Trophoblast cell (in vitro differentiated cells and primary cell): ENCODE results near the gene PPP4C.

ENCODE experiments used
- DNase-seq, 2 donors: peaks; one replicate each; pipeline ENCODE4 v3.0.0-alpha.2; 2016
- H2AFZ ChIP-seq: 2 replicates; pipeline ENCODE4 v1.6.1; 2013; ENCODE audit warnings: low read length, moderate library complexity, mild to moderate bottlenecking; ENCODE audit not compliant: insufficient read depth, poor library complexity
- H2AK5ac ChIP-seq: 2 replicates; pipeline ENCODE4 v1.6.1; 2013; ENCODE audit warnings: mild to moderate bottlenecking, low read length
- H2BK120ac ChIP-seq: 2 replicates; pipeline ENCODE4 v1.6.1; 2013; ENCODE audit warnings: low read length, mild to moderate bottlenecking, moderate library complexity; ENCODE audit not compliant: insufficient read depth, poor library complexity
- H2BK12ac ChIP-seq: 2 replicates; pipeline ENCODE4 v1.6.1; 2013; ENCODE audit warnings: mild to moderate bottlenecking, low read length, moderate library complexity
- H2BK5ac ChIP-seq: 2 replicates; pipeline ENCODE4 v1.6.1; 2013; ENCODE audit warnings: low read length, low read depth, moderate library complexity, mild to moderate bottlenecking; ENCODE audit not compliant: poor library complexity
- H3K14ac ChIP-seq: 2 replicates; pipeline ENCODE4 v1.6.1; 2013; ENCODE audit warnings: mild to moderate bottlenecking, low read length
- H3K18ac ChIP-seq: 2 replicates; pipeline ENCODE4 v1.6.1; 2013; ENCODE audit warnings: mild to moderate bottlenecking, low read length
- H3K23ac ChIP-seq: 2 replicates; pipeline ENCODE4 v1.6.1; 2013; ENCODE audit warnings: low read length
- H3K27ac ChIP-seq: 2 replicates; pipeline ENCODE4 v1.5.1; 2013; ENCODE audit warnings: low read depth, mild to moderate bottlenecking, inconsistent platforms, low read length, moderate library complexity
- H3K27me3 ChIP-seq: 2 replicates; pipeline ENCODE4 v1.6.1; 2013; ENCODE audit warnings: inconsistent platforms, mild to moderate bottlenecking, low read length, moderate library complexity; ENCODE audit not compliant: insufficient read depth
- H3K36me3 ChIP-seq, 2 experiments: 1 replicate in 1 of 2; 2 replicates in 1 of 2; pipeline ENCODE4 v1.6.1; 2013; ENCODE audit warnings: low read length in 2 of 2, mild to moderate bottlenecking in 2 of 2, moderate library complexity in 1 of 2; ENCODE audit not compliant: insufficient read depth in 2 of 2, control insufficient read depth in 1 of 2
- H3K4ac ChIP-seq: 2 replicates; pipeline ENCODE4 v1.6.1; 2013; ENCODE audit warnings: low read depth, mild to moderate bottlenecking, low read length, moderate library complexity
- H3K4me1 ChIP-seq, 2 experiments: 1 replicate in 1 of 2; 2 replicates in 1 of 2; pipeline ENCODE4 v1.6.1; 2013; ENCODE audit warnings: low read length in 2 of 2, mild to moderate bottlenecking in 2 of 2, moderate library complexity in 1 of 2; ENCODE audit not compliant: insufficient read depth in 2 of 2, control insufficient read depth in 1 of 2
- H3K4me2 ChIP-seq: 2 replicates; pipeline ENCODE4 v1.6.1; 2013; ENCODE audit warnings: inconsistent platforms, mild to moderate bottlenecking, low read length, moderate library complexity
- H3K4me3 ChIP-seq: 2 replicates; pipeline ENCODE4 v1.5.1; 2013; ENCODE audit warnings: mild to moderate bottlenecking, low read depth, low read length, inconsistent platforms
- H3K79me1 ChIP-seq: one replicate; pipeline ENCODE4 v1.6.1; 2013; ENCODE audit warnings: low read length
- H3K79me2 ChIP-seq: 2 replicates; pipeline ENCODE4 v1.6.1; 2013; ENCODE audit warnings: low read length, mild to moderate bottlenecking; ENCODE audit not compliant: control insufficient read depth, insufficient read depth, poor library complexity
- H3K9ac ChIP-seq: 2 replicates; pipeline ENCODE4 v1.6.1; 2013; ENCODE audit warnings: mild to moderate bottlenecking, low read length
- H3K9me3 ChIP-seq: 2 replicates; pipeline ENCODE4 v1.6.1; 2013; ENCODE audit warnings: low read depth, mild to moderate bottlenecking, control low read depth, inconsistent platforms, low read length; ENCODE audit not compliant: insufficient read depth
- H4K12ac ChIP-seq: 2 replicates; pipeline ENCODE4 v1.6.1; 2013; ENCODE audit warnings: low read depth, mild to moderate bottlenecking, low read length, moderate library complexity
- H4K8ac ChIP-seq: 2 replicates; pipeline ENCODE4 v1.6.1; 2013; ENCODE audit warnings: low read depth, mild to moderate bottlenecking, low read length, moderate library complexity
- H4K91ac ChIP-seq: one replicate; pipeline ENCODE4 v1.6.1; 2013; ENCODE audit warnings: low read depth, mild to moderate bottlenecking, low read length, moderate library complexity
- WGBS: extraction: QIAGEN DNeasy Blood & Tissue Kit; methylation state at CpG from one replicate; pipeline ENCODE4 v1.1.7; 2013; ENCODE audit warnings: missing lambda C conversion rate; ENCODE audit not compliant: insufficient read length, insufficient coverage; ENCODE audit errors: extremely low coverage; 5-methylcytosine and 5-hydroxymethylcytosine counted together

Gene PPP4C

GRCh38 chr16:30064729-30065101 lies 11.1 kb upstream of the PPP4C start:
- peak overlapping the region; percentile 8 for H2BK12ac ChIP-seq

GRCh38 chr16:30065102-30065942 lies 10.5 kb upstream of the PPP4C start, which contains the start of gene ALDOA:
TSS of gene ALDOA (plus strand) at chr16:30065760. CDS start at chr16:30066898, 1,138 bp downstream.
- Histone ChIP-seq H2AK5ac (peak within 1 kb of the TSS; percentile 65), H3K79me1 (peaks cover 19% of the 10 kb centered on the region), H3K4ac (peak within 1 kb of the TSS; percentile 100), H3K14ac (peak within 1 kb of the TSS; percentile 90), H4K91ac (peak within 1 kb of the TSS; percentile 93), H3K27me3 (no peaks in the 10 kb centered on the region), H2BK12ac (peak within 1 kb of the TSS; percentile 64), H4K8ac (peak within 1 kb of the TSS; percentile 83), H3K9ac (peak within 1 kb of the TSS; percentile 97), H2BK5ac (peak within 1 kb of the TSS; percentile 95), H3K27ac (peak within 1 kb of the TSS; percentile 100), H2BK120ac (peak within 1 kb of the TSS; percentile 81), H3K23ac (no peak within 1 kb of the TSS), H3K79me2 (peaks cover 26% of the 10 kb centered on the region), H3K18ac (peak within 1 kb of the TSS; percentile 92), H4K12ac (peak within 1 kb of the TSS; percentile 64), H3K36me3 (peaks cover 33 to 35% of the 10 kb centered on the region in 2 experiments), H3K4me2 (peak within 1 kb of the TSS; percentile 96), H3K4me1 (peaks cover 24 to 33% of the 10 kb centered on the region in 2 experiments), H2AFZ (peak within 1 kb of the TSS; percentile 78), H3K9me3 (no peaks in the 10 kb centered on the region), H3K4me3 (peak within 1 kb of the TSS; percentile 99)
- peak; percentile 98 to 99 for DNase-seq
- no CpG with 5 or more reads among the region's 99 CpGs for WGBS

More at GRCh38 chr16:30064729-30065101, 11.1 kb upstream of the PPP4C start:
- Histone ChIP-seq H2BK5ac (peak overlapping the region; percentile 85), H3K23ac (no peak overlapping the region), H2AFZ (peak overlapping the region; percentile 78), H4K91ac (peak overlapping the region; percentile 93), H3K4me1 (peaks cover 24 to 33% of the 10 kb centered on the region in 2 experiments), H3K4me2 (peak overlapping the region; percentile 96), H3K14ac (peak overlapping the region; percentile 90), H4K12ac (peak overlapping the region; percentile 64), H3K9me3 (no peaks in the 10 kb centered on the region), H3K4ac (peak overlapping the region; percentile 54), H2AK5ac (peak overlapping the region; percentile 60), H4K8ac (peak overlapping the region; percentile 83), H3K18ac (peak overlapping the region; percentile 92), H2BK120ac (peak overlapping the region; percentile 81), H3K79me1 (peaks cover 19% of the 10 kb centered on the region), H3K27me3 (no peaks in the 10 kb centered on the region), H3K9ac (peak overlapping the region; percentile 81), H3K36me3 (peaks cover 27 to 29% of the 10 kb centered on the region in 2 experiments), H3K79me2 (peaks cover 26% of the 10 kb centered on the region), H3K4me3 (peak overlapping the region; percentile 86), H3K27ac (peak overlapping the region; percentile 100)
- no CpG with 5 or more reads among the region's 25 CpGs for WGBS
- DNase-seq: no peak

GRCh38 chr16:30065943-30066760 lies 9.6 kb upstream of the PPP4C start:
- Histone ChIP-seq H3K4me2 (peak overlapping the region; percentile 84), H2AK5ac (peak overlapping the region; percentile 65), H4K91ac (peak overlapping the region; percentile 75), H3K14ac (peak overlapping the region; percentile 89), H3K9ac (peak overlapping the region; percentile 97), H3K79me2 (peaks cover 26% of the 10 kb centered on the region), H3K4me1 (peaks cover 20 to 26% of the 10 kb centered on the region in 2 experiments), H3K27ac (peak overlapping the region; percentile 89), H3K36me3 (peaks cover 40 to 41% of the 10 kb centered on the region in 2 experiments), H2BK5ac (peak overlapping the region; percentile 95), H2AFZ (peak overlapping the region; percentile 38), H3K9me3 (no peaks in the 10 kb centered on the region), H4K8ac (peak overlapping the region; percentile 75), H2BK12ac (peak overlapping the region; percentile 64), H3K27me3 (no peaks in the 10 kb centered on the region), H4K12ac (peak overlapping the region; percentile 50), H3K4ac (peak overlapping the region; percentile 100), H2BK120ac (peak overlapping the region; percentile 60), H3K4me3 (peak overlapping the region; percentile 99), H3K79me1 (peaks cover 19% of the 10 kb centered on the region), H3K23ac (no peak overlapping the region), H3K18ac (peak overlapping the region; percentile 77)
- no CpG with 5 or more reads among the region's 44 CpGs for WGBS
- peak; percentile 40 to 67 for DNase-seq
